SK-N-SH (cell line): ENCODE data around the gene FOSL1. TPM values are rescaled to one million over a fixed set of nuclear protein-coding genes. Genes with fewer than 3 reads are reported as not detected.
A peak's percentile ranks its signal among the peaks of the same experiment; 100 is the strongest.

Experiments
- CTCF ChIA-PET: fragments of 300-600, 350-600 bp; formaldehyde crosslinking; extraction: SDS; loops from one replicate; lab custom pipeline; 2021; lab: Yijun Ruan, JAX
- POLR2A ChIA-PET: fragments of 350-600 bp; sonication (Branson Sonifier 250); formaldehyde crosslinking; extraction: SDS; loops from one replicate; lab custom pipeline; 2020; ENCODE audit warnings: antibody characterized with exemption, inconsistent platforms; lab: Yijun Ruan, JAX
- DNase-seq: peaks from one replicate; pipeline ENCODE4 v3.0.0; 2012
- H2AFZ ChIP-seq: fragments of 200-600 bp; sonication (generic); 2 replicates; pipeline ENCODE4 v1.8.1; 2016; ENCODE audit warnings: antibody characterized with exemption, mild to moderate bottlenecking, low read depth
- H3F3A ChIP-seq: fragments of 200-600 bp; sonication (generic); replicated peaks from 2 replicates; pipeline ENCODE3; 2016; ENCODE audit warnings: antibody characterized with exemption, mild to moderate bottlenecking; ENCODE audit not compliant: insufficient read depth
- H3K27ac ChIP-seq, 2 experiments: fragments of 200-500 bp in 1 of 2; fragments of 200-600 bp in 1 of 2; sonication (Bioruptor generic) in 1 of 2; sonication (generic), shearing (Covaris generic) in 1 of 2; 2 replicates each; pipeline versions ENCODE4 v1.5.1 to v1.6.1; 2014 to 2016; ENCODE audit warnings: low read depth in 2 of 2, inconsistent platforms in 1 of 2, low read length in 1 of 2, mild to moderate bottlenecking in 1 of 2, mixed read lengths in 1 of 2
- H3K27me3 ChIP-seq: fragments of 200-600 bp; sonication (generic), shearing (Covaris generic); 2 replicates; pipeline ENCODE4 v1.6.1; 2016; ENCODE audit warnings: mixed run types; ENCODE audit not compliant: insufficient read depth
- H3K36me3 ChIP-seq, 2 experiments: fragments of 200-500 bp in 1 of 2; fragments of 200-600 bp in 1 of 2; sonication (Bioruptor generic) in 1 of 2; sonication (generic) in 1 of 2; replicated peaks in 1 of 2; 2 replicates each; pipeline versions ENCODE3 to v1.5.1; 2014 to 2016; ENCODE audit warnings: low read length in 1 of 2, mild to moderate bottlenecking in 1 of 2; ENCODE audit not compliant: insufficient read depth in 2 of 2, control insufficient read depth in 1 of 2
- H3K4me1 ChIP-seq, 2 experiments: fragments of 200-500 bp in 1 of 2; fragments of 200-600 bp in 1 of 2; sonication (Bioruptor generic) in 1 of 2; sonication (generic), shearing (Covaris generic) in 1 of 2; 2 replicates each; pipeline versions ENCODE4 v1.5.1 to v1.6.1; 2014 to 2016; ENCODE audit warnings: low read depth in 1 of 2, low read length in 1 of 2, mixed run types in 1 of 2; ENCODE audit not compliant: insufficient read depth in 2 of 2, control insufficient read depth in 1 of 2
- H3K4me2 ChIP-seq: fragments of 200-600 bp; sonication (generic), shearing (Covaris generic); 2 replicates; pipeline ENCODE4 v1.6.1; 2017; ENCODE audit warnings: mixed run types
- H3K4me3 ChIP-seq, 2 experiments: fragments of 200-500 bp in 1 of 2; fragments of 200-600 bp in 1 of 2; sonication (Bioruptor generic) in 1 of 2; sonication (generic), shearing (Covaris generic) in 1 of 2; 2 replicates each; pipeline versions ENCODE4 v1.5.1 to v1.8.1; 2014 to 2016; ENCODE audit warnings: low read depth in 2 of 2, inconsistent platforms in 1 of 2, low read length in 1 of 2, mild to moderate bottlenecking in 1 of 2, mixed read lengths in 1 of 2, moderate library complexity in 1 of 2
- H3K79me2 ChIP-seq: fragments of 200-600 bp; sonication (generic); 2 replicates; pipeline ENCODE4 v1.8.1; 2017; ENCODE audit warnings: mild to moderate bottlenecking; ENCODE audit not compliant: insufficient read depth
- H3K9ac ChIP-seq: fragments of 200-600 bp; sonication (generic); 2 replicates; pipeline ENCODE4 v1.6.1; 2017; ENCODE audit warnings: mixed run types
- H3K9me2 ChIP-seq: fragments of 200-600 bp; sonication (generic); 2 replicates; pipeline ENCODE4 v1.6.1; 2017; ENCODE audit warnings: mixed run types
- H3K9me3 ChIP-seq: fragments of 200-600 bp; sonication (generic); 2 replicates; pipeline ENCODE4 v1.6.1; 2017; ENCODE audit warnings: mixed run types, mild to moderate bottlenecking, moderate library complexity
- H4K20me1 ChIP-seq: fragments of 200-600 bp; sonication (generic); 2 replicates; pipeline ENCODE4 v1.6.1; 2017; ENCODE audit warnings: mild to moderate bottlenecking, mixed run types; ENCODE audit not compliant: insufficient read depth
- ELF1 ChIP-seq: IDR thresholded peaks from 2 replicates; pipeline ENCODE4 v1.4.0; 2012
- JUND ChIP-seq: IDR thresholded peaks from 2 replicates; pipeline ENCODE4 v1.4.0; 2012
- POLR2AphosphoS5 ChIP-seq: IDR thresholded peaks from 2 replicates; pipeline ENCODE4 v1.6.1; 2012; ENCODE audit warnings: low read depth, low read length
- TAF1 ChIP-seq: IDR thresholded peaks from 2 replicates; pipeline ENCODE4 v1.6.1; 2012; ENCODE audit warnings: low read depth, mild to moderate bottlenecking, low read length, moderate library complexity, borderline replicate concordance
- WGBS: methylation state at CpG from one replicate; pipeline ENCODE4 v1.1.6; 2017; ENCODE audit warnings: low lambda C conversion rate; 5-methylcytosine and 5-hydroxymethylcytosine counted together
- polyA plus RNA-seq, 3 experiments: library from polyadenylated mRNA; depleted of rRNA; stranded (reverse); fragments of >200 nt; gene quantifications; 2 replicates each; pipeline ENCODE4 v1.2.3, GENCODE V29; 2012
- TF ChIP-seq, protein P1 (sequence below): fragments of 200-600 bp; sonication (generic); IDR thresholded peaks from 2 replicates; pipeline ENCODE4 v1.6.1; 2017; ENCODE audit warnings: antibody characterized with exemption, mild to moderate bottlenecking, moderate library complexity
- TF ChIP-seq, protein P2 (sequence below): IDR thresholded peaks from 2 replicates; pipeline ENCODE4; 2012

FOSL1 gene
- polyA plus RNA-seq, 1 of the 3 experiments (the other 2 are of a cell fraction), result 30.1 TPM

DNA sequence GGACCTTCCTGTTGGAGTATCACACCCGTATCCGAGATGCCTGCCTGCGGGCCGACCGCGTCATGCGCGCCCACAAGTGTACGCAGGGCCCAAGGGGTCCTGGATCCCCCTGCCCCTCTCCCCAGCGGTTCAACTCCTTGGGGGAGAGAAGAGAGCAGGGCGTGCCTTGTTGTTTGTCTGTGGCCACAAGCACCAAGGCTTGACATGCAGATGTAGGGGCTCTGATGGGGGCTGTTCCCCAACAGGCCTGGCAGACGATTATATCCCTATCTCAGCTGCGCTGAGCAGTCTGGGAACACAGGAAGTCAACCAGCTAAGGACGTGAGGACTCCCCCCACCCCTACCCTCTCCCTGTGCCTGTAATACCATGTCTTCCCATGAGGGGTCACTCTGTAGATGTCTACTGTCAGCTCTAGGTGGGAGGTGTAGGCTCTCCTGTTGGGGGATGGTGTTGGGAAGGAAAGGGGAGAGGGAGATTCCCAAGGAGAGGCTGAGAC lies 49.1 kb downstream of the FOSL1 start:
- peaks cover 58% of the 10 kb centered on the region for H3F3A ChIP-seq
- DNase-seq, result peak; percentile 76
- no peak overlapping the region for H2AFZ ChIP-seq
- no peak overlapping the region for H3K4me2 ChIP-seq
- H3K4me3 ChIP-seq, result no peak overlapping the region
- peaks cover 41% of the 10 kb centered on the region for H4K20me1 ChIP-seq
- no peaks in the 10 kb centered on the region for H3K27me3 ChIP-seq
- peaks cover 0 to 16% of the 10 kb centered on the region in 2 experiments; a peak in 2 of 4 replicates for H3K4me1 ChIP-seq
- ChIA-PET POLR2A (interaction anchor here (0.9 to 1.8 kb wide), 5 partner anchors 8 to 131 kb away, joined by 3 to 5 read pairs (median 4); partner anchors contain the start of gene RNASEH2C), CTCF (interaction anchor here (0.7 to 5.3 kb wide), 16 partner anchors 9 to 198 kb away, joined by 3 to 30 read pairs (median 4); partner anchors contain the start of genes FIBP, KAT5, MUS81 and SNX32)
- no peaks in the 10 kb centered on the region for H3K9me3 ChIP-seq
- no peak overlapping the region for H3K27ac ChIP-seq
- H3K79me2 ChIP-seq, result peaks cover 27% of the 10 kb centered on the region
- no peaks in the 10 kb centered on the region for H3K9me2 ChIP-seq
- peaks cover 38 to 49% of the 10 kb centered on the region in 2 experiments for H3K36me3 ChIP-seq
- peak; percentile 16; the same call in 1 of the 2 replicates for TF ChIP-seq ELF1
- TF ChIP-seq, protein P1, sequence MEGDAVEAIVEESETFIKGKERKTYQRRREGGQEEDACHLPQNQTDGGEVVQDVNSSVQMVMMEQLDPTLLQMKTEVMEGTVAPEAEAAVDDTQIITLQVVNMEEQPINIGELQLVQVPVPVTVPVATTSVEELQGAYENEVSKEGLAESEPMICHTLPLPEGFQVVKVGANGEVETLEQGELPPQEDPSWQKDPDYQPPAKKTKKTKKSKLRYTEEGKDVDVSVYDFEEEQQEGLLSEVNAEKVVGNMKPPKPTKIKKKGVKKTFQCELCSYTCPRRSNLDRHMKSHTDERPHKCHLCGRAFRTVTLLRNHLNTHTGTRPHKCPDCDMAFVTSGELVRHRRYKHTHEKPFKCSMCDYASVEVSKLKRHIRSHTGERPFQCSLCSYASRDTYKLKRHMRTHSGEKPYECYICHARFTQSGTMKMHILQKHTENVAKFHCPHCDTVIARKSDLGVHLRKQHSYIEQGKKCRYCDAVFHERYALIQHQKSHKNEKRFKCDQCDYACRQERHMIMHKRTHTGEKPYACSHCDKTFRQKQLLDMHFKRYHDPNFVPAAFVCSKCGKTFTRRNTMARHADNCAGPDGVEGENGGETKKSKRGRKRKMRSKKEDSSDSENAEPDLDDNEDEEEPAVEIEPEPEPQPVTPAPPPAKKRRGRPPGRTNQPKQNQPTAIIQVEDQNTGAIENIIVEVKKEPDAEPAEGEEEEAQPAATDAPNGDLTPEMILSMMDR, result peak; percentile 61
- TF ChIP-seq POLR2AphosphoS5, result peak; percentile 47
- TF ChIP-seq, protein P2, sequence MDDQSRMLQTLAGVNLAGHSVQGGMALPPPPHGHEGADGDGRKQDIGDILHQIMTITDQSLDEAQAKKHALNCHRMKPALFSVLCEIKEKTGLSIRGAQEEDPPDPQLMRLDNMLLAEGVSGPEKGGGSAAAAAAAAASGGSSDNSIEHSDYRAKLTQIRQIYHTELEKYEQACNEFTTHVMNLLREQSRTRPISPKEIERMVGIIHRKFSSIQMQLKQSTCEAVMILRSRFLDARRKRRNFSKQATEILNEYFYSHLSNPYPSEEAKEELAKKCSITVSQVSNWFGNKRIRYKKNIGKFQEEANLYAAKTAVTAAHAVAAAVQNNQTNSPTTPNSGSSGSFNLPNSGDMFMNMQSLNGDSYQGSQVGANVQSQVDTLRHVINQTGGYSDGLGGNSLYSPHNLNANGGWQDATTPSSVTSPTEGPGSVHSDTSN, result no peak
- WGBS, result 87% methylated on average over 7 of the region's 14 CpGs
- H3K9ac ChIP-seq, result no peak overlapping the region

DNA sequence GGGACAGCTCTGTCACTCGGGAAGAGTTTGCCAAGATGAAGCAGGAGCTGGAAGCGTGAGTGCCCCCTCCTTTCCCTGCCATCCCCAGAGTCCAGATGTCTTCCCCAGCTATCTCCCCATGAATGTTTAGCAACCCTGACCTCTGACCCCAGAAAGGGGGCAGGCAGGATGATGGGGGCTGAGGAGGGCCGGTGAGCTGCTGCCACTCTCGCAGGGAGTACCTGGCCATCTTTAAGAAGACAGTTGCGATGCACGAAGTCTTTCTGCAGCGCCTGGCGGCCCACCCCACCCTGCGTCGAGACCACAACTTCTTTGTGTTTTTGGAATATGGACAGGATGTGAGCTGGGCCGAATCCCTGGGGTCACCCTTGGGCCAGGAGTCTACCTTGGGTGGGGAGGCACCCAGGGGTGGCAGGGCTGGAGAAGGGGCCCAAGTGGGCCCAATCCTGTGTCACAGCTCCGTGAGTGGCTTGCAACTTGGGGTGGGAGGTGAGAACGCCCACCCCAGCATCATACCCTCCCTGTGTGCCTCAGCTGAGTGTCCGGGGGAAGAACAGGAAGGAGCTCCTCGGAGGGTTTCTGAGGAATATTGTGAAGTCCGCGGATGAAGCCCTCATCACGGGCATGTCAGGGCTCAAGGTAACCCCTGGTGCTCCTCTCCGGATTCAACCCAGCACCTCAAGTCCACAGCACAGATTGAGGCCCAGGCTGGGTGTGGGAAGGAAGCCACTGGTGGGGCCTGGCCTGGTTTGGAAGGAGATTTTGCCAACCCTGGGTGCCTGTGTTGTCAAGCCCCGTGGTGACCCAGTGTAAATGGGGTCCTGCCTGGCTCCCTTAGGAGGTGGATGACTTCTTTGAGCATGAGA lies 49.7 kb downstream of the FOSL1 start:
- H3K4me3 ChIP-seq, result no peak overlapping the region
- H3K9me2 ChIP-seq, result no peaks in the 10 kb centered on the region
- H3K9me3 ChIP-seq, result no peaks in the 10 kb centered on the region
- ChIA-PET POLR2A (interaction anchor here (0.6 to 2.7 kb wide), 9 partner anchors 9 to 235 kb away, joined by 3 to 13 read pairs (median 3); partner anchors contain the start of genes MUS81, PCNX3, RNASEH2C and SNX32), CTCF (interaction anchor here (0.6 to 5.3 kb wide), 17 partner anchors 8 to 203 kb away, joined by 3 to 30 read pairs (median 4); partner anchors contain the start of genes FIBP, KAT5, MUS81 and SNX32)
- no peak overlapping the region for H3K27ac ChIP-seq
- H2AFZ ChIP-seq, result no peak overlapping the region
- TF ChIP-seq TAF1 (no peak), JUND (0 out of 2 replicates have a peak, but pooled peaks have one; percentile 2)
- H3K27me3 ChIP-seq, result no peaks in the 10 kb centered on the region
- DNase-seq, result peak; percentile 35
- peaks cover 31 to 42% of the 10 kb centered on the region in 2 experiments for H3K36me3 ChIP-seq
- no peak overlapping the region for H3K4me2 ChIP-seq
- peaks cover 53% of the 10 kb centered on the region for H3F3A ChIP-seq
- H4K20me1 ChIP-seq, result peaks cover 35% of the 10 kb centered on the region
- H3K4me1 ChIP-seq, result peaks cover 0 to 9% of the 10 kb centered on the region in 2 experiments; a peak in 1 of 4 replicates
- H3K9ac ChIP-seq, result no peak overlapping the region
- 79% methylated on average over 14 of the region's 20 CpGs for WGBS
- H3K79me2 ChIP-seq, result peaks cover 20% of the 10 kb centered on the region
